CD4-positive, alpha-beta T cell (primary cell): ENCODE data around the gene PGF. TPM values are rescaled to one million over a fixed set of nuclear protein-coding genes. Genes with fewer than 3 reads are reported as not detected.

Experiments used
- ATAC-seq: fragments of 200-7000 bp; cut with Tn5 transposase; one replicate; pipeline ENCODE4 v1.10.0; 2022; ENCODE audit warnings: mild to moderate bottlenecking; ENCODE audit not compliant: poor library complexity
- CTCF ChIA-PET: fragments of 350-600 bp; sonication (Branson Sonifier 250); formaldehyde crosslinking; loops from one replicate; lab custom pipeline; 2021; ENCODE audit warnings: antibody characterized with exemption, inconsistent platforms; lab: Charles Lee
- POLR2A ChIA-PET: fragments of 350-600 bp; sonication (Branson Sonifier 250); formaldehyde crosslinking; loops from one replicate; lab custom pipeline; 2021; ENCODE audit warnings: antibody characterized with exemption, inconsistent platforms; lab: Charles Lee
- DNase-seq, 14 experiments: peaks; one replicate each; pipeline ENCODE4 v3.0.0-alpha.2; 2013 to 2020; ENCODE audit warnings: mixed read lengths in 2 of 14
- H3K27ac ChIP-seq, 2 donors: one replicate each; pipeline versions ENCODE4 v1.5.1 to v1.7.0; 2013; ENCODE audit warnings: low read length in 2 of 2, low read depth in 1 of 2, mild to moderate bottlenecking in 1 of 2
- H3K27me3 ChIP-seq, 2 experiments: 1 replicate in 1 of 2; 2 replicates in 1 of 2; pipeline versions ENCODE4 v1.6.1 to v1.7.0; 2013; ENCODE audit warnings: low read length in 2 of 2, control low read depth in 1 of 2, mild to moderate bottlenecking in 1 of 2, moderate library complexity in 1 of 2; ENCODE audit not compliant: insufficient read depth in 2 of 2, control insufficient read depth in 1 of 2
- H3K36me3 ChIP-seq: one replicate; pipeline ENCODE4 v1.6.1; 2013; ENCODE audit warnings: low read length, control low read depth; ENCODE audit not compliant: insufficient read depth
- H3K4me1 ChIP-seq: one replicate; pipeline ENCODE4 v1.6.1; 2013; ENCODE audit warnings: low read length, control low read depth; ENCODE audit not compliant: insufficient read depth
- H3K4me3 ChIP-seq: one replicate; pipeline ENCODE4 v1.5.1; 2013; ENCODE audit warnings: mild to moderate bottlenecking, low read length, moderate library complexity
- H3K9me3 ChIP-seq, 2 experiments: 1 replicate in 1 of 2; 2 replicates in 1 of 2; pipeline versions ENCODE4 v1.6.1 to v1.7.0; 2013; ENCODE audit warnings: low read length in 2 of 2, mild to moderate bottlenecking in 2 of 2, control low read depth in 1 of 2, moderate library complexity in 1 of 2; ENCODE audit not compliant: control insufficient read depth in 1 of 2, insufficient read depth in 1 of 2
- H3K27ac Mint-ChIP-seq: one replicate; pipeline ENCODE4 v1.8.0; 2020; ENCODE audit warnings: mixed read lengths
- H3K27me3 Mint-ChIP-seq: one replicate; pipeline ENCODE4 v1.8.0; 2021; ENCODE audit warnings: mixed read lengths
- H3K36me3 Mint-ChIP-seq: one replicate; pipeline ENCODE4 v1.8.0; 2021; ENCODE audit warnings: low read depth, mixed read lengths
- H3K4me1 Mint-ChIP-seq: one replicate; pipeline ENCODE4 v1.8.0; 2021; ENCODE audit warnings: low read depth, mixed read lengths
- H3K4me3 Mint-ChIP-seq: one replicate; pipeline ENCODE4 v1.8.0; 2020; ENCODE audit warnings: mild to moderate bottlenecking, mixed read lengths
- H3K9me3 Mint-ChIP-seq: one replicate; pipeline ENCODE4 v1.8.0; 2020; ENCODE audit warnings: mixed read lengths
- CTCF ChIP-seq: fragments of 200-600 bp; IDR thresholded peaks from one replicate; pipeline ENCODE4 v1.8.0; 2022; ENCODE audit warnings: antibody characterized with exemption, mild to moderate bottlenecking
- intact Hi-C, 2 experiments: fragments of 100-400 bp; cut with DNase I in 1 of 2; cut with micrococcal nuclease in 1 of 2; formaldehyde crosslinking; loops; one replicate each; pipeline versions ENCODE4 v1.15.1 to v1.9.0; 2023 to 2025; cut with DNase I, micrococcal nuclease
- total RNA-seq, 174 experiments: library from RNA in 2 of 174; stranded (reverse) in 2 of 174; gene quantifications; one replicate each; pipeline ENCODE4 v1.2.3 and lab custom pipeline; 2021 to 2026

PGF gene
- total RNA-seq, 2 experiments from 2014 or later = 0.11 TPM; not detected in 1

- H3K4me3 ChIP-seq = no peak overlapping the region
- H3K9me3 Mint-ChIP-seq = no peaks in the 10 kb centered on the region
- peaks cover 8 to 21% of the 10 kb centered on the region in 2 experiments for H3K27me3 ChIP-seq
- no peak overlapping the region for H3K27ac ChIP-seq
- peak overlapping the region; percentile 38 for H3K4me3 Mint-ChIP-seq
- peaks cover 0 to 5% of the 10 kb centered on the region in 2 experiments for H3K9me3 ChIP-seq
- no peak for TF ChIP-seq CTCF
- H3K36me3 ChIP-seq = no peaks in the 10 kb centered on the region
- H3K36me3 Mint-ChIP-seq = no peaks in the 10 kb centered on the region
- no peak for DNase-seq
- intact Hi-C loops = no loop called here
- no peaks in the 10 kb centered on the region for H3K4me1 Mint-ChIP-seq
- no peak overlapping the region for H3K27ac Mint-ChIP-seq
- peaks cover 15% of the 10 kb centered on the region for H3K4me1 ChIP-seq
- ChIA-PET CTCF (interaction anchor here (1.1 kb wide), 1 partner anchor 92 kb away, joined by 3 read pairs; no protein-coding TSS in a partner anchor), POLR2A (no interaction called here)
- no peak for ATAC-seq
- H3K27me3 Mint-ChIP-seq = peaks cover 19% of the 10 kb centered on the region
Measured at GRCh38 chr14:74952697-74953484, 2.5 kb downstream of the PGF start.

GRCh38 chr14:74952180-74952665 is 3.2 kb downstream of the PGF start:
- ATAC-seq (no peak), DNase-seq (no peak)
- ChIA-PET POLR2A (no interaction called here), CTCF (interaction anchor here (1.1 kb wide), 1 partner anchor 91 kb away, joined by 3 read pairs; no protein-coding TSS in a partner anchor)
- Histone ChIP-seq H3K9me3 (peaks cover 0 to 5% of the 10 kb centered on the region in 2 experiments), H3K4me1 (peaks cover 15% of the 10 kb centered on the region), H3K27me3 (peaks cover 8 to 21% of the 10 kb centered on the region in 2 experiments), H3K27ac (no peak overlapping the region), H3K4me3 (no peak overlapping the region), H3K36me3 (no peaks in the 10 kb centered on the region)
- no peak overlapping the region for H3K4me3 Mint-ChIP-seq
- no peak overlapping the region for H3K27ac Mint-ChIP-seq
- H3K9me3 Mint-ChIP-seq = no peaks in the 10 kb centered on the region
- TF ChIP-seq CTCF = no peak
- no peaks in the 10 kb centered on the region for H3K36me3 Mint-ChIP-seq
- intact Hi-C loops = no loop called here
- H3K27me3 Mint-ChIP-seq = peaks cover 19% of the 10 kb centered on the region
- H3K4me1 Mint-ChIP-seq = no peaks in the 10 kb centered on the region

GRCh38 chr14:74951443-74952179 is 3.8 kb downstream of the PGF start:
- intact Hi-C loops = no loop called here
- no peak for ATAC-seq
- H3K4me3 Mint-ChIP-seq = no peak overlapping the region
- peaks cover 2% of the 10 kb centered on the region for H3K4me1 Mint-ChIP-seq
- CTCF ChIA-PET = no interaction called here
- no peak for TF ChIP-seq CTCF
- Histone ChIP-seq H3K27me3 (peaks cover 8 to 21% of the 10 kb centered on the region in 2 experiments), H3K4me1 (peaks cover 18% of the 10 kb centered on the region), H3K36me3 (no peaks in the 10 kb centered on the region), H3K9me3 (peaks cover 0 to 5% of the 10 kb centered on the region in 2 experiments), H3K4me3 (no peak overlapping the region), H3K27ac (no peak overlapping the region)
- H3K27ac Mint-ChIP-seq = no peak overlapping the region
- no peak for DNase-seq
- POLR2A ChIA-PET = no interaction called here
- no peaks in the 10 kb centered on the region for H3K9me3 Mint-ChIP-seq
- H3K27me3 Mint-ChIP-seq = peaks cover 19% of the 10 kb centered on the region
- H3K36me3 Mint-ChIP-seq = no peaks in the 10 kb centered on the region
